Endothelial cell of umbilical vein (primary cell): ENCODE data around the gene HIVEP3. TPM values are rescaled to one million over a fixed set of nuclear protein-coding genes. Genes with fewer than 3 reads are reported as not detected.

ENCODE experiments used
- BruUV-seq: library from RNA; stranded (reverse); fragments of 400-500 nt; replicated peaks from 2 replicates; lab custom pipeline; 2021; lab: Mats Ljungman, UMichigan
- CTCF ChIA-PET: fragments of 300-600, 350-600 bp; sonication (Branson Sonifier 250); formaldehyde crosslinking; loops from one replicate; lab custom pipeline; 2021; ENCODE audit warnings: antibody characterized with exemption, inconsistent platforms; lab: Charles Lee
- POLR2A ChIA-PET: fragments of 300-600, 350-600 bp; sonication (Branson Sonifier 250); formaldehyde crosslinking; loops from one replicate; lab custom pipeline; 2021; ENCODE audit warnings: antibody characterized with exemption, inconsistent platforms; lab: Charles Lee
- DNase-seq: peaks from one replicate; pipeline ENCODE4 v3.0.0-alpha.2; 2011; ENCODE audit warnings: low read depth, low spot score
- FAIRE-seq: peaks from 2 replicates; lab custom pipeline; 2011; peaks lifted over from hg19 to GRCh38; lab: Jason Lieb, UNC
- H2AFZ ChIP-seq: 2 replicates; pipeline ENCODE4 v1.6.0; 2012; ENCODE audit warnings: low read depth, low read length, control low read depth, inconsistent platforms
- H3K27ac ChIP-seq: 2 replicates; pipeline ENCODE4 v1.5.1; 2011; ENCODE audit warnings: low read depth, mild to moderate bottlenecking, control low read depth, low read length, moderate library complexity; ENCODE audit not compliant: insufficient read depth
- H3K27me3 ChIP-seq, 2 experiments: 2 replicates each; pipeline versions ENCODE4 v1.6.0 to v1.6.1; 2011; ENCODE audit warnings: low read length in 2 of 2, mixed read lengths in 1 of 2; ENCODE audit not compliant: control insufficient read depth in 2 of 2, insufficient read depth in 2 of 2
- H3K36me3 ChIP-seq, 2 experiments: 2 replicates in 1 of 2; 3 replicates in 1 of 2; pipeline ENCODE4 v1.5.1; 2011; ENCODE audit warnings: low read length in 2 of 2, mild to moderate bottlenecking in 1 of 2, moderate library complexity in 1 of 2; ENCODE audit not compliant: control insufficient read depth in 2 of 2, insufficient read depth in 2 of 2; ENCODE audit errors: extremely low read depth in 1 of 2
- H3K4me1 ChIP-seq: 3 replicates; pipeline ENCODE4 v1.5.1; 2011; ENCODE audit warnings: mild to moderate bottlenecking, low read length; ENCODE audit not compliant: control insufficient read depth, insufficient read depth; ENCODE audit errors: extremely low read depth
- H3K4me2 ChIP-seq: 2 replicates; pipeline ENCODE4 v1.6.1; 2011; ENCODE audit warnings: low read length, control low read depth, mixed read lengths; ENCODE audit not compliant: insufficient read depth
- H3K4me3 ChIP-seq, 3 experiments: fragments of 200-600 bp in 1 of 3; sonication (generic), shearing (Covaris generic) in 1 of 3; replicated peaks in 1 of 3; 2 replicates each; pipeline ENCODE4 v1.5.1; 2011 to 2016; ENCODE audit warnings: control low read depth in 3 of 3, low read length in 3 of 3, mild to moderate bottlenecking in 2 of 3, inconsistent platforms in 1 of 3, low read depth in 1 of 3, moderate library complexity in 1 of 3; ENCODE audit not compliant: insufficient read depth in 1 of 3
- H3K79me2 ChIP-seq: 2 replicates; pipeline ENCODE4 v1.6.0; 2012; ENCODE audit warnings: low read length, inconsistent platforms; ENCODE audit not compliant: control insufficient read depth, insufficient read depth
- H3K9ac ChIP-seq: replicated peaks from 2 replicates; pipeline ENCODE3; 2011; ENCODE audit warnings: low read length, control low read depth; ENCODE audit not compliant: insufficient read depth; ENCODE audit errors: extremely low read depth
- H3K9me1 ChIP-seq: replicated peaks from 3 replicates; pipeline ENCODE4 v1.6.0; 2011; ENCODE audit warnings: mild to moderate bottlenecking, low read length; ENCODE audit not compliant: control insufficient read depth, insufficient read depth; ENCODE audit errors: extremely low read depth
- H3K9me3 ChIP-seq: replicated peaks from 2 replicates; pipeline ENCODE4 v1.5.1; 2012; ENCODE audit warnings: low read length, inconsistent platforms; ENCODE audit not compliant: control insufficient read depth, insufficient read depth
- H4K20me1 ChIP-seq: replicated peaks from 2 replicates; pipeline ENCODE3; 2011; ENCODE audit warnings: mild to moderate bottlenecking, low read length; ENCODE audit not compliant: control insufficient read depth, insufficient read depth; ENCODE audit errors: extremely low read depth
- EZH2 ChIP-seq: IDR thresholded peaks from 2 replicates; pipeline ENCODE4 v1.6.1; 2012; ENCODE audit warnings: borderline replicate concordance, low read depth, mild to moderate bottlenecking, moderate library complexity, low read length, inconsistent platforms; ENCODE audit not compliant: severe bottlenecking
- FOS ChIP-seq: IDR thresholded peaks from 2 replicates; pipeline ENCODE4 v1.6.1; 2011; ENCODE audit warnings: mild to moderate bottlenecking, low read length, moderate library complexity, borderline replicate concordance; ENCODE audit not compliant: insufficient read depth
- GATA2 ChIP-seq: IDR thresholded peaks from 2 replicates; pipeline ENCODE4 v1.7.0; 2011; ENCODE audit warnings: low read depth, mild to moderate bottlenecking, moderate library complexity, mixed read lengths, low read length; ENCODE audit not compliant: insufficient read length, insufficient read depth
- JUN ChIP-seq: IDR thresholded peaks from 2 replicates; pipeline ENCODE4 v1.6.1; 2011; ENCODE audit warnings: borderline replicate concordance, low read depth; ENCODE audit not compliant: insufficient read length, insufficient read depth
- MYC ChIP-seq: IDR thresholded peaks from one replicate; pipeline ENCODE4 v1.6.1; 2011; ENCODE audit warnings: mild to moderate bottlenecking, low read depth, low read length
- POLR2A ChIP-seq: IDR thresholded peaks from 2 replicates; pipeline ENCODE4 v1.6.1; 2012; ENCODE audit warnings: low read depth, mild to moderate bottlenecking, control low read depth, low read length
- POLR2AphosphoS5 ChIP-seq: IDR thresholded peaks from 2 replicates; pipeline ENCODE4 v1.6.1; 2012; ENCODE audit warnings: low read depth, mild to moderate bottlenecking, control low read depth, low read length, moderate library complexity; ENCODE audit not compliant: insufficient read depth
- dilution Hi-C: fragments of 300-500 bp; cut with MboI; formaldehyde crosslinking; loops from one replicate; pipeline ENCODE4 v1.15.0; 2019; ENCODE audit warnings: low sequenced_read_pairs; ENCODE audit not compliant: extremely low pct_ligation_motif_present
- intact Hi-C: fragments of 100-400 bp; cut with micrococcal nuclease; formaldehyde crosslinking; loops from one replicate; pipeline ENCODE4 v1.10.0; 2022
- polyA plus RNA-seq, 4 experiments: library from polyadenylated mRNA; depleted of rRNA in 3 of 4; stranded (reverse) in 3 of 4; unstranded in 1 of 4; fragments of >200 nt; gene quantifications; 2 replicates each; pipeline versions ENCODE4 v1.2.1 to v1.2.3, GENCODE V29; 2011 to 2012; ENCODE audit warnings: missing spikeins in 1 of 4
- total RNA-seq: library from RNA; stranded (reverse); gene quantifications from 2 replicates; pipeline ENCODE4 v1.2.3, GENCODE V29; 2021
- TF ChIP-seq, protein P1 (sequence below): IDR thresholded peaks from 2 replicates; pipeline ENCODE4 v1.6.1; 2011; ENCODE audit not compliant: insufficient read depth, insufficient read length
- TF ChIP-seq, protein P2 (sequence below), 2 donors: IDR thresholded peaks; 1 replicate in 1 of 2; 2 replicates in 1 of 2; pipeline ENCODE4 v1.5.1; 2011; ENCODE audit warnings: low read length in 2 of 2, mild to moderate bottlenecking in 2 of 2, moderate library complexity in 2 of 2, control low read depth in 1 of 2, inconsistent platforms in 1 of 2, low read depth in 1 of 2; ENCODE audit not compliant: insufficient read depth in 1 of 2; ENCODE audit errors: extremely low read depth in 1 of 2

Gene HIVEP3
- total and polyA plus RNA-seq, 2 donors (not counting 3 experiments of a cell fraction or from before 2014, with no cell fraction given): 3.4 to 4.0 TPM

DNA sequence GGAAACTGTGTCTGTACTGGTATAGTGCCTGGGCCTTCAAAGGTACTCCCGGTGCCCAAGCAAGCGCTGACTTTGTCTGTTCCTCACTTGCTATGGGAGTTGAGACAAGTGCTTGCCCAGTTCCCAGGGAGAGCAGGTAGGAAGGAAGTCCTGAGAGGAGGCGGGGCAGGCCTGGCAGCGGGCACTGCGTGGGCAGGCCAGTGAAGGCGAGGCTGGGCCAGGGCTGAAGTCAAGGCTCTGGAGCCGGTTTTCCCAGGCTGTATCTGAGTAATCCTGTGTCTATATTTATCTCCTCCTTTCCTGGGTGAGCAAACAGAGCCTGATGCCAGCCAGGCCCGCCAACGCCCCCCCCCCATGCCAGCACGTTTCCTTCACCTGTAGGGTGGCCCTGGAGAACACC, 418.3 kb downstream of the HIVEP3 start:
- Histone ChIP-seq H2AFZ (no peak overlapping the region), H3K27ac (no peak overlapping the region), H3K9ac (no peak overlapping the region)

More for the DNA sequence above, 418.3 kb downstream of the HIVEP3 start:
- Histone ChIP-seq H3K4me1 (peaks cover 17% of the 10 kb centered on the region), H4K20me1 (no peaks in the 10 kb centered on the region), H3K79me2 (no peaks in the 10 kb centered on the region), H3K36me3 (no peaks in the 10 kb centered on the region), H3K4me3 (no peak overlapping the region), H3K4me2 (no peak overlapping the region), H3K27me3 (no peaks in the 10 kb centered on the region), H3K9me1 (no peaks in the 10 kb centered on the region), H3K9me3 (no peaks in the 10 kb centered on the region)
- intact Hi-C loops (no loop called here), dilution Hi-C loops (no loop called here)
- CTCF ChIA-PET: no interaction called here
- TF ChIP-seq, protein P1, sequence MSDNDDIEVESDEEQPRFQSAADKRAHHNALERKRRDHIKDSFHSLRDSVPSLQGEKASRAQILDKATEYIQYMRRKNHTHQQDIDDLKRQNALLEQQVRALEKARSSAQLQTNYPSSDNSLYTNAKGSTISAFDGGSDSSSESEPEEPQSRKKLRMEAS: no peak
- TF ChIP-seq POLR2A: no peak
- TF ChIP-seq EZH2: no peak
- TF ChIP-seq POLR2AphosphoS5: no peak
- TF ChIP-seq MYC: no peak
- no peak for TF ChIP-seq GATA2
- TF ChIP-seq FOS: no peak
- TF ChIP-seq, protein P2, sequence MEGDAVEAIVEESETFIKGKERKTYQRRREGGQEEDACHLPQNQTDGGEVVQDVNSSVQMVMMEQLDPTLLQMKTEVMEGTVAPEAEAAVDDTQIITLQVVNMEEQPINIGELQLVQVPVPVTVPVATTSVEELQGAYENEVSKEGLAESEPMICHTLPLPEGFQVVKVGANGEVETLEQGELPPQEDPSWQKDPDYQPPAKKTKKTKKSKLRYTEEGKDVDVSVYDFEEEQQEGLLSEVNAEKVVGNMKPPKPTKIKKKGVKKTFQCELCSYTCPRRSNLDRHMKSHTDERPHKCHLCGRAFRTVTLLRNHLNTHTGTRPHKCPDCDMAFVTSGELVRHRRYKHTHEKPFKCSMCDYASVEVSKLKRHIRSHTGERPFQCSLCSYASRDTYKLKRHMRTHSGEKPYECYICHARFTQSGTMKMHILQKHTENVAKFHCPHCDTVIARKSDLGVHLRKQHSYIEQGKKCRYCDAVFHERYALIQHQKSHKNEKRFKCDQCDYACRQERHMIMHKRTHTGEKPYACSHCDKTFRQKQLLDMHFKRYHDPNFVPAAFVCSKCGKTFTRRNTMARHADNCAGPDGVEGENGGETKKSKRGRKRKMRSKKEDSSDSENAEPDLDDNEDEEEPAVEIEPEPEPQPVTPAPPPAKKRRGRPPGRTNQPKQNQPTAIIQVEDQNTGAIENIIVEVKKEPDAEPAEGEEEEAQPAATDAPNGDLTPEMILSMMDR (IDR thresholded peaks at IDR 0.05; ENCODE audit: extremely low read depth in 1 of 2, insufficient read depth in 1 of 2, low read depth in 1 of 2, low read length in 2 of 2): no peak
- no peak for TF ChIP-seq JUN
- no TSS peak for BruUV-seq
- POLR2A ChIA-PET: no interaction called here
- no peak for FAIRE-seq
- DNase-seq: no peak
